Measurements from ENCODE around the gene GSTO1.
A peak's percentile ranks its signal among the peaks of the same experiment; 100 is the strongest.

Gene GSTO1

DNA sequence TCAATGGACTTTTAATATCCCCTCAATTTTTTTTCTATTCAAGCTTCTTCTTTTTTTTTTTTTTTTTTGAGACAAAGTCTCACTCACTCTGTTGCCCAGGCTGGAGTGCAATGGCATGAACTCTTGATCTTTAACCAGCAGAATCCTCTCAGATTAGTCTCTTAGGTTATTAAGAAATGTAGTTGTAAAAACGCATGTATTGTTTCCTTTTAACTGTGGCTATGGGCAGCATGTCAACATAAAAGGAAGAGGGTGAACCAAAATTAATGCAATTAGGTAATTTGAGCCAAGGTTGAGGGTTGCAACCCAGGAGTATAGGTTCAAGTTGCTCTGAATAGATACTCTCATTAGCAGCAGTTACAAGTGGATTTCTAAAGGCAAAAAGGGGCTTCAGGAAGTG, 4.3 kb upstream of the GSTO1 start:
- no peak for DNase-seq (ENCODE audit: low read depth)

DNA sequence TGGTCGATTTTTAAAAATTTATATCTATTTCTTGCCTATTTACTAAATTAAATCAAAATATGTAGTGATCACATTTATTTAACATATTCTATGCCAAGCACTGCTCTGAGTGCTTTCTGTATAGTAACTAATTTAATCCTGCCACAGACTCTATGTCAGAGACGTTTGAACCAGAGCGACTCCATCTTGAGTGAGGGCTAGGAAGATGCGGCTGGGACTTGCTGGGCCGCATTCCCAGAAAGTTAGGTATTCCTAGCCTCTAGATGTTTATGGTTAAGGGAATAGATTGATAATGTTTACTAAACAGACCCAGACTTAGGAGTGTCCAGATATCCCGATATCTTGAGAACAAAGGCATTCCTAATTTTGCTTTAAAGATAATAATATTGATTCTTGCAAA, 3.2 kb upstream of the GSTO1 start:
- no peak for DNase-seq (ENCODE audit: low read depth)

- DNase-seq (ENCODE audit: low read depth): no peak
Measured at GRCh38 chr10:104252368-104252767, 2.3 kb upstream of the GSTO1 start.

- DNase-seq (ENCODE audit: low read depth): no peak
Measured at GRCh38 chr10:104253106-104253505, 1.6 kb upstream of the GSTO1 start.

GRCh38 chr10:104253606-104254410, 884 bp upstream of the GSTO1 start:
- no peak for DNase-seq (ENCODE audit: low read depth)

- peak; percentile 66 for DNase-seq (ENCODE audit: low read depth)
Measured at GRCh38 chr10:104255311-104255981, 754 bp downstream of the GSTO1 start.

DNA sequence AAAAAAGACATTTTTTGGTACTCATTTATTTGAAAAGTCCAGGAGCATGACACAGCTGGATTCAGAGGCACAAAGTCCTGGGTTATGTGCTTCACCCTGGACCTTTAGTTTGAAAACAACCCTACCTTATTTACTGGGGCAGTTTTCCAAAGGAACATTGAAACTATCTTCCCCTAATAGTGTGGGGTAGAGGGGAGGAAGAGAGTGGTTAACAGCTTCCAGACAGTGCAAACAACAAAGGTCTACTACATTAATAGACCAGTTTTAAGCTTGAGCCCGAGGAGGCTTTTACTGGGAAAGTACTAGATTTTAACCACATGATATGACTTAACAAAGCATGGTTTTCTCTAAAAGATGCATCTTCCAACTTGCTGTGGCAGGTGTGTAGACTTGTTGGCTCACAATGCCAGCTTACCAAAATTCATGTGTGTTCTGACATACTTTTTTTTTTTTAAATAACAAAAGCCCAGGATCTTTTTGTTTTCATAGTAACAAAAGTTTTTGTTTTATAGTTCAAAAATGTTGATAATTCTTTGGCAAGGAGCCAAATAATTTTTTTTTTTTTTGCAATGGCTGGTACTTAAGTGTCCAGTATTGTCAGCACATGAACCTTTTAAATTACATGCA, 1.8 kb downstream of the GSTO1 start:
- DNase-seq (ENCODE audit: low read depth): no peak

GRCh38 chr10:104257235-104257634, 2.5 kb downstream of the GSTO1 start:
- DNase-seq (ENCODE audit: low read depth): no peak

GRCh38 chr10:104258209-104258608, 3.5 kb downstream of the GSTO1 start:
- no peak for DNase-seq (ENCODE audit: low read depth)

- no peak for DNase-seq (ENCODE audit: low read depth)
Measured at GRCh38 chr10:104259456-104259855, 4.8 kb downstream of the GSTO1 start.

- DNase-seq (ENCODE audit: low read depth): no peak
Measured at GRCh38 chr10:104259999-104260774, 5.5 kb downstream of the GSTO1 start.

DNA sequence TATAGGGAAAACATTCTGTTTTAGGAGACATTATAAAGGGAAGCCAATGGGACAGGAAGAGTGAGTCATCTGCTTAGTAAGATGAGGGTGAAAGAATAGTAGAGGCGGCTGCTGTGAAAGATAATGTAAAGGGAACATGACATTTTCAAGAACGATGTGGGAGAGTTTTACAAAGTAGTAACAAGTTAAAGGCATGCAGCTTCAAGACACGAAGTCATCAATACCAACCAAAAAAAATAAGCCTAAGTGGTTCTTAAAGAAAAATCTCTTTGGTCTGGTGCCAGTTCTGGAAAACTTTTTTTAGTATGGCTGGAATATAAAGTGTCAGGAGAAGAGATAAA, 6.1 kb downstream of the GSTO1 start:
- DNase-seq (ENCODE audit: low read depth): no peak

GRCh38 chr10:104262055-104262454, 7.4 kb downstream of the GSTO1 start:
- DNase-seq (ENCODE audit: low read depth): no peak

DNA sequence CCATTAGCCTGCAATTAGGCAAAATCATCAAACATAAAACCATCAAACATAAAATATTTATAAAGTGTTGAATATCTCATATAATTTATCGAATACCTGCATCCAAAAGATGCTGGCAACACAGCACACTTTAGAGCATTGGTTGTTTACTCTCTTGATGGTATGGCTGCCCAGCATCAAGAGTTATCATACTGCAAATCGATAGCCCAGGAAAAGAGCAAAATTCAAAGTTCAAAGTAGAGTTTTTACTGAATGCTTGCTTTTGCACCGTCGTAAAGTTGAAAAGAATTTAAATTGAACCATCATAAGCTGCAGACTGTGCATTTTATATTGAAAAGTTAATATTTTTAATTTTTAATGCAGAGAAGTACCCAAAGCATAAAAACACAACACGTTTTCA, 10.1 kb downstream of the GSTO1 start:
- DNase-seq (ENCODE audit: low read depth): no peak

GRCh38 chr10:104267721-104268404, 13.2 kb downstream of the GSTO1 start:
- no peak for DNase-seq (ENCODE audit: low read depth)

DNA sequence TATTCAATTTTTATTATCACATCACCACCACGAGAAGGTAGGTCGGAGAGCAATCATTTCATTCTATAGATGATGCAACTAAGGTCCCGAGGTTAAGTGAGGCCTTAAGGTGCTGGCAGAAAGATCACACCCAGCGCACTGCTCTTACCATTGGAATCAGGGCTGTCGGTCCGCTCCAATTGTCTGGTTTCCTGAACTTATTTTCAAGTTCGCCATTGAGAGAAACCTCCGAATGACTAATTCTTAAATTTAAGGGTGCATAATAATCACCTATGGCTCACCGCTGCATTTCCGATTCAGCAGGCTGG, 13.7 kb downstream of the GSTO1 start:
- DNase-seq (ENCODE audit: low read depth): no peak

DNA sequence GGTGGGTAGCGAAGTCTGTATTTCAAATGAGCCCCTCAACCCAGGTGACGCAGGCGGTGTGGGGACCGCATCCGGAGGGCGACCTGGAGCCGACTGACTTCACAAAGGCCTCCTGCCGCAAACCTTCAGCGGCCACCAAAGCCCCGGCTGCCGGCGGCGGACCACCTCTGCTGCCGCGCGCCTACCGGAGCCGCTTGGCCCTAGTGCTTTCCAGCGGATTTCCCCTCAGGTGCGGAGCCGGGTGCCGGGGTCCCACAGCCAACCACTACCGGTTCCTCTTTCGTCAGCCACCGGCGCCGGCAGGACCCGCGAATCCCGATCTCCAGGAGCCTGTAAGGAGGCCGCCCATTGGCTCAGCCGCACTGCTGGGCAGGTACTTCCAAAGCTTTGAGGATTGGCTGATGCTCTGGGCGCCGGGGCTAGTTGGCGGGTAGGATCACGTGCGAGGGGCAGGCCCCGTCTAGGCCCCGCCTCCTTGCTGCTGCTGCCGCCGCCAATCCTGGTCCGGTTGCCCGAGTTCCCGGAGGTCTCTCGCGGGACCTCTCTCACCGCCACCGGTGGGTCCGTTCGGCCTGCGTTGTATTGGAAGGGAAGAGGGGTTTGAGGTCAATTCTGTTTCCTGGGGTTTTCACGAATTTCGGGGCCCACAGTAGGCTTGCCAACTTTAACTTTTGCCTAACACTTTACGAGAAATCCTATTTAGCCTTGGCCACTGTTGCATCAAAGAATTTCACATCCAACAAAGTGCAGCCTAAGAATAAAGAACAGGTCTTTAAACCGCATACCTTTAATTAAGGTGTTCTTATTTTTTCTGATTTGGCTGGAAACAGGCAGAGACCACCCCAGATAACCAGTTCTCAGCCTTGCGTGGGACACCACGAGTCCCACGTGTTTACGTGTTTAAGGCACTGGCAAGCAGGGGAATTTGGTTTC, 14.3 kb downstream of the GSTO1 start, which contains the start of gene GSTO2:
GSTO2 (plus strand) TSS at position 472 of the 933 bp plus-strand sequence. CDS start 5,732 bp downstream, outside the sequence.
- DNase-seq (ENCODE audit: low read depth): peak; percentile 94

GRCh38 chr10:104273286-104273685, 18.6 kb downstream of the GSTO1 start:
- no peak for DNase-seq (ENCODE audit: low read depth)

- DNase-seq (ENCODE audit: low read depth): no peak
Measured at GRCh38 chr10:104273899-104274575, 19.3 kb downstream of the GSTO1 start.

Measured in stromal cell of bone marrow (primary cell).